GM19452 (cell line): Measurements from ENCODE around the gene RPS6KA2.
"Not testable (repeated sequence)": the region's sequence is repeated elsewhere in the genome, so short reads cannot be mapped to it uniquely, and the experiment has no call there.

Source experiments
- ATAC-seq: cut with Tn5 transposase; IDR thresholded peaks from one replicate; pipeline ENCODE4 v1.9.1; 2021; ENCODE audit not compliant: unreplicated experiment

RPS6KA2 gene

GRCh38 chr6:166381733-166382499 is 245.1 kb downstream of the RPS6KA2 start:
- peak; percentile 48 for ATAC-seq

- ATAC-seq: no peak
Observed at GRCh38 chr6:166381381-166381732, 245.7 kb downstream of the RPS6KA2 start.

DNA sequence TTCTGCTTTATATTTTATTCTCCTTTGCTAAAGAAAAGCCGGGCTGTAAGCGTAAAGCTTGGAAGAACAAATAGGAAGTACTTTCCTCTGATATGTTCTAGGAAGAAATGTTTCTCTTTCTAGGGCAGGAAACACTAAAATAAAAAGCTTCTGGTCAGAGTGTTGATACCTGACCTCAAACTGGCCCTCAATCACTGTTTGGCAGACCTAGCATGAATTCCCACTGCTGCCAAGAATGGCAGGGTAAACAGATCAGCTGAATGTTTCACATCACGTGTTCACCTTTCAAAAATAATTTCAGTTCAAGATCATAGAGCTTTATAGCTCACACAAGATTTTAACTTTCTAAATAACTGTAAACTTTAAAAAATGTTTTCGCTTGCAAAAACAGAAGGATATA is 247.3 kb downstream of the RPS6KA2 start:
- ATAC-seq: no peak

DNA sequence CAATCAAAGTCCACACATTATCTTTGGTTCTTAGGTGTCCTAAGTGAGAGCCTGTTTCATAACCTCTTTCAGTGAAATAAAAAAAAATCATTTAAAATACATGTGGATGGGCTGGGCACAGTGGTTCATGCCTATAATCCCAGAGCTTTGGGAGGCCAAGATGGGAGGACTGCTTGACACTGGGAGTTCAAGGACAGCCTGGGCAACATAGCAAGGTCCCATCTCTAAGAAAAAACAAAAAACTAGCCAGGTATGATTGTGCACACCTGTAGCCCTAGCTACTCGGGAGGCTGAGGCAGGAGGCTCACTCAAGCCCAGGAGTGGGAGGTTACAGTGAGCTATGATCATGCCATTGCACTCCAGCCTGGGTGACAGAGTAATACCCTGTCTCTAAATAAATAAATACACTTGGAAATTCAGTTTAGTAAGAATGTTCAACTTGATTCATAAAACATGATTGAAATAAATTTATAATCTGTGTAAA is 247.9 kb downstream of the RPS6KA2 start:
- ATAC-seq: no peak

DNA sequence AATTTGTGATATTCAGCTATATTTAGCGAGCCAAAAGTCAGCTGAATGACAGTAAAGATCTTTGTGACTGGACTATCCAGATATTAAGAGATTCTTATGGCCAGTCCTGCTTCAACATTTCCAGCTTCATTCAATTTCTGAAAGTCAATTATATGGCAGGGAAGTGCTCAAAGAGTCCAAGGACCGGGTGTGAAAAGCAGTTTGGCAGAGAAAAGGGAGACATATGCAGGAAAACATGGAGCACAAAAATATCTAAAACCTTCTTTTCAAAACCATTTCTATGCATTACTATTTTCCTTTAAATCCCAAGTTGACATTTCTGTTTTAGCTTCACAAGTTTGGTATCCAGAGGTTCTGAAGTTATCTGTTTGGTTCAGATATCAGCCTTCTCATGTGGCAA is 249.3 kb downstream of the RPS6KA2 start:
- ATAC-seq: no peak

DNA sequence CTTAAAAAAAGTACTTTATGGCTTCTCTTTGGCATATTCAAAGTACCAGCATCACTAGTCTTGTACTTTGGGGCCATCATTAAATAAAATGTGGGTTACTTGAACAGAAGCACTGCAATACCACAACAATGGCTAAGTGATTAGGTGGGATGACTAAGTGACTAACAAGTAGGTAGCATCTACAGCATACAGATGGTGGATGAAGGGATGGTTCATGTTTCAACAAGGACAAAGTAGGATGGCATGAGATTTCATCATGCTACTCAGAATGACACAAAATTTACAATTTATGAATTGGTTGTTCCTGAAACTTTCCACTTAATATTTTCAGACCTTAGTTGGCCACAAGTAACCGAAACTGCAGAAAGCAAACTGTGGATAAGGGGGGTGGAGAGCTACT is 252.0 kb downstream of the RPS6KA2 start:
- ATAC-seq: no peak

DNA sequence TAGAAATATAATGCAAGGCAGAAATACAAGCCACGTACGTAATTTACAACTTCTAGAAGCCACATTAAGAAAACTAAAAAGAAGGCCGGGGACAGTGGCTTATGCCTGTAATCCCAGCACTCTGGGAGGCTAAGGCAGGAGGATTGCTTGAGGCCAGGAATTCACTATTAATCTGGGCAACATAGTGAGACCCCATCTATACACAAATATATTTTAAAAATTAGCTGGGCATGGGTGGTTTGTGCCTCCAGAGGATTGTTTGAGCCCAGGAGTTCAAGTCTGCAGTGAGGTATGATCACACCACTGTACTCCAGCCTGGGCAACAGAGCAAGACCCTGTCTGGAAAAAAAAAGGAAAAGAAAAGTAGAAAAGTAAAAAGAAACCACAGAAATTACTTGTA is 256.6 kb downstream of the RPS6KA2 start:
- no peak for ATAC-seq

- ATAC-seq: no peak
Observed at GRCh38 chr6:166369782-166370181, 257.3 kb downstream of the RPS6KA2 start.

- no peak for ATAC-seq
Observed at GRCh38 chr6:166366921-166367320, 260.1 kb downstream of the RPS6KA2 start.

GRCh38 chr6:166365806-166366205 is 261.2 kb downstream of the RPS6KA2 start:
- no peak for ATAC-seq

- ATAC-seq: no peak
Observed at GRCh38 chr6:166365221-166365620, 261.8 kb downstream of the RPS6KA2 start.

- ATAC-seq: no peak
Observed at GRCh38 chr6:166364456-166364855, 262.6 kb downstream of the RPS6KA2 start.

DNA sequence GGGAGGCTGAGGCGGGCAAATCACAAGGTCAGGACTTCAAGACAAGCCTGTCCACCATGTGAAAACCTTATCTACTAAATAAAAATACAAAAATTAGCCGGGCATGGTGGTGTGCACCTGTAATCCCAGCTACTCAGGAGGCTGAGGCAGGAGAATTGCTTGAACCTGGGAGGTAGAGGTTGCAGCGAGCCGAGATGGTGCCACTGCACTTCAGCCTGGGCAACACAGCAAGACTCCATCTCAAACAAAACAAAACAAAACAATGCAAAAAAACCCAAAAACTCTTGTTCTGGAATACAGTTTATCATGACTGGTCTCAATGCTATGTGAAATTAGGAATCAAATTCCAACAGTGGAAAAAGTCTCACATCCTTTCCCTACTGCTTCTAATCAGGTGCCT is 264.6 kb downstream of the RPS6KA2 start:
- not testable (repeated sequence) for ATAC-seq

DNA sequence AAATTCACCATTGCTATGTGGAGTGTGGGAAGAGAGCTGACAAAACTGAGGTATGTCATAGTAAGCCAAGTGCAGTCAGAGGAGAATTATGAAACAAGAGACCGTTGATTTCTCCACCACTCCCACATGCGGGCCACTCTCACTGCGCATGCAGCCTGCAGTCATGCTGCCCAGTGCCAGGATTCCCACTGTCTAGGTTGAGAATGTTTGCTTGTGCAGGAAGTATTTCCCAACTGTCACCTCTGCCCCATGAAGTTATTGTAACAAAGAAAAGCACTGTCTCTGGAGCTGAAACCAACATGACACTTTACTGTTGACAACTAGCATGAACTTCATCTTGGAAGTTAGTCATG is 266.0 kb downstream of the RPS6KA2 start:
- no peak for ATAC-seq

- ATAC-seq: no peak
Observed at GRCh38 chr6:166360243-166361076, 266.6 kb downstream of the RPS6KA2 start.
